NCI-H510A (cell line): ENCODE data around the gene KDM4D.
"Not testable (repeated sequence)": the region's sequence is repeated elsewhere in the genome, so short reads cannot be mapped to it uniquely, and the experiment has no call there.

Experiments
- DNase-seq: peaks from one replicate; lab custom pipeline; 2025; lab: John Stamatoyannopoulos, UW

KDM4D gene

GRCh38 chr11:94958121-94958696, 15.3 kb upstream of the KDM4D start:
- DNase-seq: no peak

- no peak for DNase-seq
These were observed 14.3 kb upstream of the KDM4D start for GRCh38 chr11:94959179-94959578.

- no peak for DNase-seq
These were observed 13.0 kb upstream of the KDM4D start for GRCh38 chr11:94960488-94960887.

- no peak for DNase-seq
These were observed 12.3 kb upstream of the KDM4D start for GRCh38 chr11:94961255-94961654.

- DNase-seq: no peak
These were observed 8.6 kb upstream of the KDM4D start for GRCh38 chr11:94964934-94965333.

- DNase-seq: no peak
These were observed 5.1 kb upstream of the KDM4D start for GRCh38 chr11:94968334-94968958.

- no peak for DNase-seq
These were observed 810 bp upstream of the KDM4D start for GRCh38 chr11:94972700-94973098.

- no peak for DNase-seq
These were observed 669 bp downstream of the KDM4D start for GRCh38 chr11:94974178-94974577.

- DNase-seq: no peak
These were observed 2.1 kb downstream of the KDM4D start for GRCh38 chr11:94975599-94975998.

- DNase-seq: no peak
These were observed 13.9 kb downstream of the KDM4D start for GRCh38 chr11:94987378-94987777.

GRCh38 chr11:94988748-94989147, 15.2 kb downstream of the KDM4D start:
- no peak for DNase-seq

- DNase-seq: no peak
These were observed 20.0 kb downstream of the KDM4D start for GRCh38 chr11:94993400-94993943.

- no peak for DNase-seq
These were observed 23.9 kb downstream of the KDM4D start for GRCh38 chr11:94997437-94997836.

- no peak for DNase-seq
These were observed 24.8 kb downstream of the KDM4D start for GRCh38 chr11:94998285-94998684.

- no peak for DNase-seq
These were observed 30.2 kb downstream of the KDM4D start for GRCh38 chr11:95003716-95004115.

GRCh38 chr11:95005642-95006041, 32.1 kb downstream of the KDM4D start:
- no peak for DNase-seq

GRCh38 chr11:95011376-95011775, 37.9 kb downstream of the KDM4D start:
- no peak for DNase-seq

- DNase-seq: no peak
These were observed 40.8 kb downstream of the KDM4D start for GRCh38 chr11:95014184-95014821.

GRCh38 chr11:95016139-95016538, 42.6 kb downstream of the KDM4D start:
- DNase-seq: no peak

- not testable (repeated sequence) for DNase-seq
These were observed 48.0 kb downstream of the KDM4D start for GRCh38 chr11:95021468-95021867.

GRCh38 chr11:95024958-95025357, 51.4 kb downstream of the KDM4D start, which contains the start of gene KDM4E:
KDM4E (plus strand) TSS chr11:95025258; CDS start chr11:95025558, 300 bp downstream.
- no peak for DNase-seq

GRCh38 chr11:95025594-95025993, 52.1 kb downstream of the KDM4D start:
- DNase-seq: not testable (repeated sequence)

GRCh38 chr11:95028357-95028756, 54.8 kb downstream of the KDM4D start:
- DNase-seq: no peak
